H9 (cell line): Measurements from ENCODE around the gene LMF1. TPM values are rescaled to one million over a fixed set of nuclear protein-coding genes. Genes with fewer than 3 reads are reported as not detected.

ENCODE experiments used
- DNase-seq: peaks from one replicate; pipeline ENCODE4 v3.0.0-alpha.2; 2017
- H2AFZ ChIP-seq: one replicate; pipeline ENCODE4 v1.6.1; 2013; ENCODE audit warnings: mild to moderate bottlenecking, low read length, control low read depth, moderate library complexity
- H2AK5ac ChIP-seq: 2 replicates; pipeline ENCODE4 v1.6.1; 2013; ENCODE audit warnings: low read length, control low read depth, mixed read lengths; ENCODE audit not compliant: insufficient read length
- H2BK120ac ChIP-seq: one replicate; pipeline ENCODE4 v1.6.1; 2013; ENCODE audit warnings: low read depth, mild to moderate bottlenecking, low read length, control low read depth, inconsistent platforms; ENCODE audit not compliant: poor library complexity, severe bottlenecking
- H2BK12ac ChIP-seq: 2 replicates; pipeline ENCODE4 v1.6.1; 2013; ENCODE audit warnings: low read length, control low read depth, mixed read lengths, low read depth; ENCODE audit not compliant: insufficient read length
- H2BK15ac ChIP-seq: 2 replicates; pipeline ENCODE4 v1.6.1; 2013; ENCODE audit warnings: low read depth, low read length, control low read depth
- H2BK20ac ChIP-seq: one replicate; pipeline ENCODE4 v1.6.1; 2013; ENCODE audit warnings: low read depth, mild to moderate bottlenecking, low read length, control low read depth, inconsistent platforms; ENCODE audit not compliant: poor library complexity, severe bottlenecking
- H2BK5ac ChIP-seq: 2 replicates; pipeline ENCODE4 v1.6.1; 2013; ENCODE audit warnings: low read length, control low read depth, mixed read lengths; ENCODE audit not compliant: insufficient read length
- H3K14ac ChIP-seq: 2 replicates; pipeline ENCODE4 v1.6.1; 2013; ENCODE audit warnings: low read length, control low read depth; ENCODE audit not compliant: insufficient read depth
- H3K18ac ChIP-seq: 2 replicates; pipeline ENCODE4 v1.6.1; 2013; ENCODE audit warnings: low read depth, mild to moderate bottlenecking, mixed read lengths, low read length, control low read depth; ENCODE audit not compliant: insufficient read length
- H3K23ac ChIP-seq: 2 replicates; pipeline ENCODE4 v1.6.1; 2013; ENCODE audit warnings: low read length, control low read depth, mixed read lengths, low read depth; ENCODE audit not compliant: insufficient read length
- H3K23me2 ChIP-seq: 2 replicates; pipeline ENCODE4 v1.6.1; 2013; ENCODE audit warnings: low read depth, mild to moderate bottlenecking, mixed read lengths, low read length, control low read depth; ENCODE audit not compliant: insufficient read length, poor library complexity, severe bottlenecking
- H3K27ac ChIP-seq: 2 replicates; pipeline ENCODE4 v1.5.1; 2013; ENCODE audit warnings: low read length, control low read depth, mixed read lengths, low read depth; ENCODE audit not compliant: insufficient read length
- H3K27me3 ChIP-seq: 2 replicates; pipeline ENCODE4 v1.6.1; 2013; ENCODE audit warnings: low read length, control low read depth, inconsistent platforms; ENCODE audit not compliant: insufficient read depth
- H3K4ac ChIP-seq: 2 replicates; pipeline ENCODE4 v1.6.1; 2013; ENCODE audit warnings: low read depth, mild to moderate bottlenecking, control low read depth, inconsistent platforms, low read length, moderate library complexity
- H3K4me1 ChIP-seq: 2 replicates; pipeline ENCODE4 v1.6.1; 2013; ENCODE audit warnings: low read length, control low read depth, inconsistent platforms; ENCODE audit not compliant: insufficient read depth
- H3K4me2 ChIP-seq: 2 replicates; pipeline ENCODE4 v1.6.1; 2013; ENCODE audit warnings: low read length, control low read depth, mixed read lengths; ENCODE audit not compliant: insufficient read length, insufficient read depth
- H3K56ac ChIP-seq: 2 replicates; pipeline ENCODE4 v1.6.1; 2013; ENCODE audit warnings: low read depth, mild to moderate bottlenecking, mixed read lengths, low read length, control low read depth; ENCODE audit not compliant: insufficient read length
- H3K79me1 ChIP-seq: 2 replicates; pipeline ENCODE4 v1.6.1; 2013; ENCODE audit warnings: low read depth, mild to moderate bottlenecking, moderate library complexity, low read length, control low read depth, inconsistent platforms; ENCODE audit not compliant: insufficient read depth, poor library complexity, severe bottlenecking
- H3K79me2 ChIP-seq: 2 replicates; pipeline ENCODE4 v1.6.1; 2013; ENCODE audit warnings: low read length, control low read depth, inconsistent platforms; ENCODE audit not compliant: insufficient read depth
- H3K9ac ChIP-seq: 2 replicates; pipeline ENCODE4 v1.6.1; 2013; ENCODE audit warnings: low read length, control low read depth, mixed read lengths; ENCODE audit not compliant: insufficient read length; ENCODE audit errors: extremely low read depth
- H3K9me3 ChIP-seq: one replicate; pipeline ENCODE4 v1.6.1; 2013; ENCODE audit warnings: low read depth, low read length, inconsistent platforms; ENCODE audit not compliant: control insufficient read depth
- H3T11ph ChIP-seq: one replicate; pipeline ENCODE4 v1.6.1; 2013; ENCODE audit warnings: mild to moderate bottlenecking, low read length, control low read depth, inconsistent platforms
- H4K20me1 ChIP-seq: one replicate; pipeline ENCODE4 v1.6.1; 2013; ENCODE audit not compliant: control insufficient read depth, insufficient read length, insufficient read depth
- H4K5ac ChIP-seq: 2 replicates; pipeline ENCODE4 v1.6.1; 2013; ENCODE audit warnings: low read depth, mild to moderate bottlenecking, mixed read lengths, low read length, control low read depth; ENCODE audit not compliant: insufficient read length
- H4K8ac ChIP-seq: replicated peaks from 2 replicates; pipeline ENCODE4 v1.6.1; 2013; ENCODE audit warnings: low read length, control low read depth, mixed read lengths, low read depth; ENCODE audit not compliant: insufficient read length
- H4K91ac ChIP-seq: 2 replicates; pipeline ENCODE4 v1.6.1; 2013; ENCODE audit warnings: low read depth, mild to moderate bottlenecking, moderate library complexity, mixed read lengths, low read length, control low read depth; ENCODE audit not compliant: insufficient read length
- H3K27ac Mint-ChIP-seq, 3 experiments: 2 replicates in 2 of 3; 3 replicates in 1 of 3; pipeline ENCODE4 v1.8.0; 2020 to 2021; ENCODE audit warnings: mixed read lengths in 3 of 3, mild to moderate bottlenecking in 1 of 3, moderate library complexity in 1 of 3
- H3K27me3 Mint-ChIP-seq: 2 replicates; pipeline ENCODE4 v1.8.0; 2021; ENCODE audit warnings: low read depth, mild to moderate bottlenecking, moderate library complexity, mixed read lengths
- H3K36me3 Mint-ChIP-seq, 3 experiments: 2 replicates in 2 of 3; 3 replicates in 1 of 3; pipeline ENCODE4 v1.8.0; 2020 to 2021; ENCODE audit warnings: low read depth in 3 of 3, mixed read lengths in 3 of 3; ENCODE audit not compliant: insufficient read depth in 1 of 3
- H3K4me1 Mint-ChIP-seq, 2 experiments: 2 replicates each; pipeline ENCODE4 v1.8.0; 2020; ENCODE audit warnings: mixed read lengths in 2 of 2
- H3K4me3 Mint-ChIP-seq, 2 experiments: 2 replicates in 1 of 2; 3 replicates in 1 of 2; pipeline ENCODE4 v1.8.0; 2020 to 2021; ENCODE audit warnings: mild to moderate bottlenecking in 2 of 2, mixed read lengths in 2 of 2, moderate library complexity in 1 of 2
- H3K9me3 Mint-ChIP-seq, 2 experiments: 2 replicates in 1 of 2; 3 replicates in 1 of 2; pipeline ENCODE4 v1.8.0; 2020; ENCODE audit warnings: mild to moderate bottlenecking in 2 of 2, mixed read lengths in 2 of 2, moderate library complexity in 1 of 2
- CTCF ChIP-seq: fragments of 200-600 bp; sonication (generic); conservative IDR thresholded peaks from 3 replicates; pipeline ENCODE4 v1.8.0; 2021; ENCODE audit warnings: antibody characterized with exemption, mild to moderate bottlenecking
- WGBS: extraction: QIAGEN DNeasy Blood & Tissue Kit; methylation state at CpG from one replicate; pipeline ENCODE4 v1.1.7; 2013; ENCODE audit warnings: missing lambda C conversion rate, low lambda C conversion rate, mixed read lengths; ENCODE audit not compliant: insufficient read length; ENCODE audit errors: extremely low coverage; 5-methylcytosine and 5-hydroxymethylcytosine counted together
- total RNA-seq: library from RNA; stranded (reverse); gene quantifications from 2 replicates; pipeline ENCODE4 v1.2.1, GENCODE V29; 2021

The LMF1 gene
- total RNA-seq, 1 experiment from 2014 or later = 7.1 TPM

GRCh38 chr16:854808-855410, 115.9 kb downstream of the LMF1 start:
- Histone ChIP-seq H3K18ac (no peak overlapping the region), H4K8ac (no peak overlapping the region), H4K20me1 (no peaks in the 10 kb centered on the region), H2BK15ac (no peak overlapping the region), H2BK12ac (no peak overlapping the region), H3K4me1 (no peaks in the 10 kb centered on the region), H3K27me3 (no peaks in the 10 kb centered on the region), H3K9me3 (no peaks in the 10 kb centered on the region), H3K79me1 (no peaks in the 10 kb centered on the region), H3K23me2 (no peaks in the 10 kb centered on the region), H3K79me2 (no peaks in the 10 kb centered on the region), H3K56ac (no peak overlapping the region), H3K4me2 (no peak overlapping the region), H3K27ac (no peak overlapping the region), H3K4ac (no peak overlapping the region), H3T11ph (no peak overlapping the region), H2AK5ac (no peak overlapping the region), H3K23ac (no peak overlapping the region), H3K9ac (no peak overlapping the region), H2BK20ac (no peak overlapping the region), H2BK120ac (no peak overlapping the region), H3K14ac (no peak overlapping the region; the same call in 1 of the 2 replicates), H4K5ac (no peak overlapping the region), H2BK5ac (no peak overlapping the region), H2AFZ (no peak overlapping the region), H4K91ac (no peak overlapping the region)
- no peaks in the 10 kb centered on the region for H3K4me1 Mint-ChIP-seq
- TF ChIP-seq CTCF = no peak
- no CpG with 5 or more reads among the region's 23 CpGs for WGBS
- peaks cover 43 to 70% of the 10 kb centered on the region in 2 experiments for H3K9me3 Mint-ChIP-seq
- H3K36me3 Mint-ChIP-seq = peaks cover 12 to 49% (median 20%) of the 10 kb centered on the region in 3 experiments
- no peak overlapping the region for H3K4me3 Mint-ChIP-seq
- no peak overlapping the region for H3K27ac Mint-ChIP-seq
- DNase-seq = no peak
- peaks cover 14% of the 10 kb centered on the region for H3K27me3 Mint-ChIP-seq
